GM10248 (cell line): ENCODE data around the gene EFCAB11.
"Not testable (repeated sequence)": the region's sequence is repeated elsewhere in the genome, so short reads cannot be mapped to it uniquely, and the experiment has no call there.

Source experiments
- CTCF ChIA-PET: fragments of 300-600 bp; sonication (Branson Sonifier 250); formaldehyde crosslinking; extraction: SDS; loops from one replicate; lab custom pipeline; 2021; ENCODE audit warnings: antibody characterized with exemption; lab: Yijun Ruan, JAX
- POLR2A ChIA-PET: fragments of 350-650 bp; sonication (Branson Sonifier 250); formaldehyde crosslinking; extraction: SDS; loops from one replicate; lab custom pipeline; 2020; ENCODE audit warnings: antibody characterized with exemption; lab: Yijun Ruan, JAX
- DNase-seq: peaks from one replicate; pipeline ENCODE4 v3.0.0; 2012; ENCODE audit errors: extremely low spot score
- CTCF ChIP-seq: IDR thresholded peaks from 2 replicates; pipeline ENCODE4 v1.5.1; 2012; ENCODE audit warnings: mild to moderate bottlenecking, low read depth; ENCODE audit errors: extremely low read depth, missing control alignments, control extremely low read depth

The EFCAB11 gene

GRCh38 chr14:89891055-89891454, 63.5 kb downstream of the EFCAB11 start:
- CTCF ChIA-PET = interaction anchor here (1.2 kb wide), 1 partner anchor 15 kb away, joined by 3 read pairs; no protein-coding TSS in a partner anchor
- POLR2A ChIA-PET = no interaction called here
- TF ChIP-seq CTCF = no peak
- DNase-seq = no peak

DNA sequence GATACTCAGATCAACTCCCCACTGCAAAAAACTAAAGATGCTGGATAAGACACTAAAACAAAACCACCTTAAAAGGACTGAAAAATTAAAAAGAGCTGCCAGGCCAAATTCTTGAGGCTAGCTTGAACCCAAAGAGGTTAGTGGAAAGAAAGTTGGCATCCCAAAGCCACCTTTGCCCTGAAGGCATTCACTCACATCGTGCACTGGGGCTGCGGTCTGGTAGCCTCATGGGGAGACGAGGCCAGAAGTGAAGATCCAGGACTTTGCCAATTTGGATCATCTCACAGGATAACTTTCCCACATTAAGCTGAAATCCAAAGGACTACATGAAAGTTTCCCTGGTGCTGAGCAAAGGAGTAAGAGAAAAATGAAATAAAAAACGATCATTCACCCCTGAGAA, 63.9 kb downstream of the EFCAB11 start:
- CTCF ChIA-PET = interaction anchor here (1.2 kb wide), 1 partner anchor 15 kb away, joined by 3 read pairs; no protein-coding TSS in a partner anchor
- DNase-seq = no peak
- POLR2A ChIA-PET = no interaction called here
- TF ChIP-seq CTCF = no peak

DNA sequence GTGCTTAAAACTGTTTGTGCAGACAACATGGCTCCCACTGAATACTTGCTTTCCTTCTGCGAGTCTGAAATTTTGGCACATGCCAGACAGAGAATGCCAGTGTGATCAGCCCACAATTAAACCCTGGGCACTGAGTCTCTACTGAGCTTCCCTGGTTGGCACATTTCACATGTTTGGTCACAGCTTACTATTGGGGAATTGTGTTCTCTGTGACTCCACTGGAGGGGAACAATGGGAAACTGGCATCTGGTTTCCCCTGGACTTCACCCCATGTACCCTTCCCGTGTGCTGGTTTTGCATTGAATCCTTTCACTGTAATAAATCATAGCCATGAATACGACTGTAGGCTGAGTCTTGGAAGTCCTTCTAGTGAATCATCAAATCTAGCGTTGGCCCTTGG, 64.9 kb downstream of the EFCAB11 start:
- CTCF ChIA-PET = interaction anchor here (1.8 to 2.0 kb wide), 2 partner anchors 11 to 12 kb away, joined by 4 to 5 read pairs; no protein-coding TSS in a partner anchor
- POLR2A ChIA-PET = no interaction called here
- no peak for TF ChIP-seq CTCF
- no peak for DNase-seq

DNA sequence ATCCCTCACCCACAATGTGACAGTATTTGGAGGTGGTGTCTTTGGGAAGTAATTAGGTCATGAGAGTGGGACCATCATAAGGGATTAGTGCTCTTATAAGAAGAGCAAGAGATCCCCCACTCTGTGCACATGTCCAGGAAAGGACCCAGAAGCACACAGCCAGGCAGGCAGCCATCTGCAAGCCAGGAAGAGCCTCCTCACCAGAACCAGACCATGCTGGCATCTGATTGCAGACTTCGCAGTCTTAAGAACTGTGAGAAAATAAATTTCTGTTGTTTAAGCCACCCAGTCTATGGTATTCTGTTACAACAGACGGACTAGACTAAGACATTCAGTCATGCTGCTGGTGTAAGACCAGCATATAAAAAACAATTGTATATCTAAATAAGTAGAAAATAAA, 69.8 kb downstream of the EFCAB11 start:
- TF ChIP-seq CTCF = no peak
- CTCF ChIA-PET = interaction anchor here (1.2 to 1.5 kb wide), 2 partner anchors 11 to 15 kb away, joined by 4 read pairs; no protein-coding TSS in a partner anchor
- DNase-seq = no peak
- POLR2A ChIA-PET = no interaction called here

DNA sequence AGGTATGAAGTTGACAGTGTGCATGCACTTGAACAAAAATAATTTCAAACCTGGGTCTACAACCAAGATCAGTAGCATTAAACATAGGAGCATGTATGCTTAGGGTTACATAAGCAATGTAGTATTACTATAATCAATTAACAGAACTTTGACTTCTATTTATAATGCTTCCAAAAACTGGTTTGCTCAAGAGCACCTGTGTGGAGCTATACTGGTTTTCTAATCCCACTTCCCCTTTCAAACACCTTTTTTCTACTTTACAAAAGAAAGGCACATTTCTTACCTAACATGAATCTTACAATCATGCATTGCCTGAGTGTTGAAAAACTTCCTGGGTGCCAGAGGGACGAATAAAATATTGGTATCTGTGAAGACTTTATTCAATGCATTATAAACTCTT, 72.7 kb downstream of the EFCAB11 start:
- ChIA-PET CTCF (interaction anchor here (1.3 to 1.8 kb wide), 2 partner anchors 9 to 13 kb away, joined by 3 to 4 read pairs; no protein-coding TSS in a partner anchor), POLR2A (no interaction called here)
- TF ChIP-seq CTCF = no peak
- DNase-seq = no peak

- DNase-seq, POLR2A ChIA-PET, CTCF ChIA-PET: not testable (repeated sequence)
Observed at GRCh38 chr14:89874091-89874490, 80.4 kb downstream of the EFCAB11 start.

- CTCF ChIA-PET = interaction anchor here (1.4 to 2.0 kb wide), 2 partner anchors 16 to 562 kb away, joined by 3 to 8 read pairs; no protein-coding TSS in a partner anchor
- TF ChIP-seq CTCF = no peak
- no peak for DNase-seq
- POLR2A ChIA-PET = no interaction called here
Observed at GRCh38 chr14:89870316-89870715, 84.2 kb downstream of the EFCAB11 start.
